BLaER1 (cell line): ENCODE data around the gene MAN1A1.

ENCODE experiments used
- H3K27ac ChIP-seq: shearing (Covaris generic); formaldehyde crosslinking; 2 replicates; pipeline ENCODE4 v1.8.1; 2022
- H3K27me3 ChIP-seq: shearing (Covaris generic); formaldehyde crosslinking; 2 replicates; pipeline ENCODE4 v1.8.1; 2022
- H3K36me3 ChIP-seq: shearing (Covaris generic); formaldehyde crosslinking; 2 replicates; pipeline ENCODE4 v1.8.1; 2022
- H3K4me1 ChIP-seq: shearing (Covaris generic); formaldehyde crosslinking; 2 replicates; pipeline ENCODE4 v1.8.1; 2022
- H3K4me2 ChIP-seq: shearing (Covaris generic); formaldehyde crosslinking; 2 replicates; pipeline ENCODE4 v1.8.1; 2022
- H3K4me3 ChIP-seq: shearing (Covaris generic); formaldehyde crosslinking; 2 replicates; pipeline ENCODE4 v1.8.1; 2022
- H3K9ac ChIP-seq: shearing (Covaris generic); formaldehyde crosslinking; 2 replicates; pipeline ENCODE4 v1.8.1; 2022
- H3K9me3 ChIP-seq: shearing (Covaris generic); formaldehyde crosslinking; 2 replicates; pipeline ENCODE4 v1.8.1; 2022
- H4K20me1 ChIP-seq: shearing (Covaris generic); formaldehyde crosslinking; 2 replicates; pipeline ENCODE4 v1.8.1; 2022
- Cebpa-rat ChIP-seq: shearing (Covaris generic); IDR thresholded peaks from 2 replicates; pipeline ENCODE4 v1.8.1; 2022

The MAN1A1 gene

GRCh38 chr6:119318730-119319129 is 30.8 kb downstream of the MAN1A1 start:
- Histone ChIP-seq H3K27ac (no peak overlapping the region), H4K20me1 (no peaks in the 10 kb centered on the region), H3K36me3 (no peaks in the 10 kb centered on the region), H3K9ac (no peak overlapping the region), H3K4me3 (no peak overlapping the region), H3K9me3 (no peaks in the 10 kb centered on the region), H3K27me3 (no peaks in the 10 kb centered on the region), H3K4me2 (no peak overlapping the region), H3K4me1 (peaks cover 7% of the 10 kb centered on the region; the same call in 1 of the 2 replicates)
- TF ChIP-seq Cebpa-rat: no peak

GRCh38 chr6:119318176-119318575 is 31.4 kb downstream of the MAN1A1 start:
- no peak overlapping the region for H3K27ac ChIP-seq
- peaks cover 9% of the 10 kb centered on the region for H3K4me1 ChIP-seq
- no peaks in the 10 kb centered on the region for H3K36me3 ChIP-seq
- no peaks in the 10 kb centered on the region for H3K9me3 ChIP-seq
- no peaks in the 10 kb centered on the region for H3K27me3 ChIP-seq
- H3K4me2 ChIP-seq: no peak overlapping the region
- H4K20me1 ChIP-seq: no peaks in the 10 kb centered on the region
- no peak overlapping the region for H3K4me3 ChIP-seq
- no peak overlapping the region for H3K9ac ChIP-seq
- TF ChIP-seq Cebpa-rat: no peak

GRCh38 chr6:119317007-119317406 is 32.6 kb downstream of the MAN1A1 start:
- no peaks in the 10 kb centered on the region for H4K20me1 ChIP-seq
- H3K9me3 ChIP-seq: no peaks in the 10 kb centered on the region
- H3K4me1 ChIP-seq: peaks cover 9% of the 10 kb centered on the region
- H3K36me3 ChIP-seq: no peaks in the 10 kb centered on the region
- no peak overlapping the region for H3K4me2 ChIP-seq
- H3K4me3 ChIP-seq: no peak overlapping the region
- H3K27me3 ChIP-seq: no peaks in the 10 kb centered on the region
- no peak overlapping the region for H3K9ac ChIP-seq
- H3K27ac ChIP-seq: no peak overlapping the region
- no peak for TF ChIP-seq Cebpa-rat

DNA sequence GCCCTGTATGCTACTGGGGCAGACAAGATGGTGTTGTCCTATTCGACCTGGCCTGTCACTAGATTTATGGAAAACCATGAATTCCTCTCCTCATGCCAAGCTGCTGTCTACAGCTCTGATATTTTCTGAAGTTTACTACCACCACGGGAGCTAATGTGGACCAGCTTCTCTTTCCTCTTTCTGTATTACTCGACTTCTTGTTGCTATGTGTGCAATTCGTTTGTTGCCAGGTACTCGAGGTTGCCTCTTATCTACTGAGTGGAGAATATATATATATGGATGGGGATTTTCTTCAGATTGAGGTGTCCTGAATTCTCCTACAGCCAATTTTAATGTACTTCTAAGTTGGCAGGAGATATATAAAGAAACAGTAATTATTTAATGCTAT is 34.7 kb downstream of the MAN1A1 start:
- Histone ChIP-seq H4K20me1 (no peaks in the 10 kb centered on the region), H3K4me2 (no peak overlapping the region), H3K4me3 (no peak overlapping the region), H3K27me3 (no peaks in the 10 kb centered on the region), H3K36me3 (no peaks in the 10 kb centered on the region), H3K9ac (no peak overlapping the region), H3K4me1 (peaks cover 9% of the 10 kb centered on the region), H3K9me3 (no peaks in the 10 kb centered on the region), H3K27ac (no peak overlapping the region)
- TF ChIP-seq Cebpa-rat: no peak

DNA sequence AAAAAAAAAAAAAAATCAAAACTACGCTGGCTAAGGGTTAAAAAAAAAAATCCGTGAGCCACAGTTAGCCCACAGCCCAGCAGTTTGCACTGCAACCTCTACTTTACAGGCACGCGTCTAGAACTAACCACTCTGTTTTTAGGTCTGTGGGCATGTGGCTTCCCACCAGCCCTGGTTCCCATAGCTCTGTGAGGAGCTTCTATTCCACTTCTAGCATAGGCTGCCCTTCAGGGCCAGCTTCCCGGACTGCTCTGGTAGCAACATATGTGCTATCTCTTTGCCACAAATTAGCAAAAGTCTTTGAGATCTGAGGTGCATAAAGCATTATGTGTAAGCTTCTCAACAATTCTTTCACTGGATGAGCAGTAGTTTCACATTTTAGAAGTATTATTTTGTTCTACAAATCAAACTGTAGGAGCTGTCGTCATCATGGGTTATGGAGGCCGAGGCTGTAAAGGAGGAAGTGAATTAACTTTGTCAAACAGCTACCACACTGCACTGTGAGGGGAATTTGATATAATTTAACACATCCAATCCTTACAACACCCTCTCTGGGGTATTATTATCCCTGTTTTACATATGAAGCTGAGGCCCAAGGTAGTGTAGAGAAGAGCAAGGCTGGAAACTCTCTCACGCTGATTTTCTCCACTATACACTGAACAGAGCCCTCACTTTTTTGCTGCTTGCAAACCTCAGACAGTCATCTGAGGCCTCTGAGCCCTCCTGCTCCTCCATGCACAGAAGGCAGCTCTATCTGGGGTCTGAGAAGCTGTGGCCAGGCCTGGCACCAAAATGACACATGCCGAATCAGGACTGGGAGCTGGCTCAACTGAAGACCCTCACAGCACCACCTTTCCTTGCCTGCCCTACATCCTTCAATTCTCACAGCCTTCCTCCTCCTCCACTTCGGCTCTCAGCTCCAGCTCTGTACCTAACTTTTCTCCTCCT is 35.4 kb downstream of the MAN1A1 start:
- Histone ChIP-seq H3K27me3 (no peaks in the 10 kb centered on the region), H3K36me3 (no peaks in the 10 kb centered on the region), H3K4me1 (peaks cover 13% of the 10 kb centered on the region), H3K27ac (no peak overlapping the region), H3K9ac (no peak overlapping the region), H3K4me3 (no peak overlapping the region), H4K20me1 (no peaks in the 10 kb centered on the region), H3K9me3 (no peaks in the 10 kb centered on the region), H3K4me2 (no peak overlapping the region)
- TF ChIP-seq Cebpa-rat: no peak

- no peaks in the 10 kb centered on the region for H4K20me1 ChIP-seq
- no peaks in the 10 kb centered on the region for H3K36me3 ChIP-seq
- no peak overlapping the region for H3K9ac ChIP-seq
- H3K9me3 ChIP-seq: no peaks in the 10 kb centered on the region
- H3K4me3 ChIP-seq: no peak overlapping the region
- no peak overlapping the region for H3K27ac ChIP-seq
- H3K4me2 ChIP-seq: peak overlapping the region; percentile 22
- TF ChIP-seq Cebpa-rat: no peak
- no peaks in the 10 kb centered on the region for H3K27me3 ChIP-seq
- H3K4me1 ChIP-seq: peaks cover 20% of the 10 kb centered on the region
Measured at GRCh38 chr6:119312875-119313338, 36.7 kb downstream of the MAN1A1 start.

GRCh38 chr6:119312441-119312840 is 37.1 kb downstream of the MAN1A1 start:
- peaks cover 20% of the 10 kb centered on the region for H3K4me1 ChIP-seq
- no peaks in the 10 kb centered on the region for H3K9me3 ChIP-seq
- peak overlapping the region; percentile 22 for H3K4me2 ChIP-seq
- no peak overlapping the region for H3K27ac ChIP-seq
- no peak for TF ChIP-seq Cebpa-rat
- no peaks in the 10 kb centered on the region for H3K27me3 ChIP-seq
- no peaks in the 10 kb centered on the region for H4K20me1 ChIP-seq
- no peaks in the 10 kb centered on the region for H3K36me3 ChIP-seq
- H3K4me3 ChIP-seq: no peak overlapping the region
- H3K9ac ChIP-seq: no peak overlapping the region

GRCh38 chr6:119311514-119312142 is 37.9 kb downstream of the MAN1A1 start:
- Histone ChIP-seq H3K27me3 (no peaks in the 10 kb centered on the region), H3K4me2 (no peak overlapping the region), H3K9ac (no peak overlapping the region), H4K20me1 (no peaks in the 10 kb centered on the region), H3K4me1 (peaks cover 20% of the 10 kb centered on the region), H3K9me3 (no peaks in the 10 kb centered on the region), H3K36me3 (no peaks in the 10 kb centered on the region), H3K4me3 (no peak overlapping the region), H3K27ac (no peak overlapping the region)
- no peak for TF ChIP-seq Cebpa-rat

DNA sequence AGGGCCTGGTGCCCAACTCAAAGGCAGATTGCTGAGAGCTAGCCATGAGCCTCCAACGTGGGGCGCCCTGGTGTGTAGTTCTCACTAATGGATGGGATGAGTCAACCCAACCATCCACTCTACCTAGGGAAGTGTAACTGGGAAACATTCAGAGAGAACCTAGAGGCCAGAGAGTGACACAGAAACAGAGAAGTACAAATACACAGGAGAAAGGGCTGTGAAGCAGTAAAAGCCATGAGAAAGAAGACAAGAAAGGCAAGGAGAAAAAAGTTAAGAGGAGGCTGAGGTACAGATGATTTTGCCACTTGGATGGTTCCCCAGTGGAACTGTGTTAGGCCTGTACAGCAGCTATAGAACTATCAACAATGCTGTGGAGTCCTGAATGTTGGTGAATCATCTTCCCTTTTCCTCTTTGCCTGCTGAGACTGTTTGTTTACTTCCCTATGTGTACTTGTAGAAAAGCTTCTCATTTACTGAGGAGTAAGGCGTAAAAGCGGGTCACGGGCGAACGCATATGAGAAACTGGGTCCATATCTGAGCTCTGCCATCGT is 39.0 kb downstream of the MAN1A1 start:
- no peaks in the 10 kb centered on the region for H3K36me3 ChIP-seq
- H3K9ac ChIP-seq: no peak overlapping the region
- H4K20me1 ChIP-seq: no peaks in the 10 kb centered on the region
- no peak overlapping the region for H3K27ac ChIP-seq
- H3K27me3 ChIP-seq: no peaks in the 10 kb centered on the region
- no peak for TF ChIP-seq Cebpa-rat
- peaks cover 20% of the 10 kb centered on the region for H3K4me1 ChIP-seq
- H3K9me3 ChIP-seq: no peaks in the 10 kb centered on the region
- H3K4me2 ChIP-seq: no peak overlapping the region
- H3K4me3 ChIP-seq: no peak overlapping the region
